C4-2B (cell line): ENCODE results near the gene FCGR2B.
"Not testable (repeated sequence)": the region's sequence is repeated elsewhere in the genome, so short reads cannot be mapped to it uniquely, and the experiment has no call there.

Source experiments
- CTCF ChIP-seq: fragments of 450-650 bp; conservative IDR thresholded peaks from 2 replicates; pipeline ENCODE4 v1.5.1; 2017; ENCODE audit warnings: mild to moderate bottlenecking
- ZFX ChIP-seq: fragments of 450-650 bp; IDR thresholded peaks from 2 replicates; pipeline ENCODE4 v1.6.1; 2017

- not testable (repeated sequence) for TF ChIP-seq CTCF, ZFX
Measured at GRCh38 chr1:161674908-161675307, 12.0 kb downstream of the FCGR2B start.
